Umbilical cord (tissue), 2 donors: Measurements from ENCODE around the gene SMPDL3A. TPM values are rescaled to one million over a fixed set of nuclear protein-coding genes. Genes with fewer than 3 reads are reported as not detected.

Experiments used
- DNase-seq: peaks from one replicate; pipeline ENCODE4 v3.0.0-alpha.2; 2015; ENCODE audit warnings: low spot score
- total RNA-seq: library from RNA; depleted of rRNA; stranded (reverse); fragments of >200 nt; gene quantifications from one replicate; pipeline ENCODE4 v1.2.3, GENCODE V29; 2014; ENCODE audit warnings: low replicate concordance; ENCODE audit not compliant: insufficient read depth

The SMPDL3A gene
- total RNA-seq, 1 donor from 2014 or later, result 31.8 TPM

DNA sequence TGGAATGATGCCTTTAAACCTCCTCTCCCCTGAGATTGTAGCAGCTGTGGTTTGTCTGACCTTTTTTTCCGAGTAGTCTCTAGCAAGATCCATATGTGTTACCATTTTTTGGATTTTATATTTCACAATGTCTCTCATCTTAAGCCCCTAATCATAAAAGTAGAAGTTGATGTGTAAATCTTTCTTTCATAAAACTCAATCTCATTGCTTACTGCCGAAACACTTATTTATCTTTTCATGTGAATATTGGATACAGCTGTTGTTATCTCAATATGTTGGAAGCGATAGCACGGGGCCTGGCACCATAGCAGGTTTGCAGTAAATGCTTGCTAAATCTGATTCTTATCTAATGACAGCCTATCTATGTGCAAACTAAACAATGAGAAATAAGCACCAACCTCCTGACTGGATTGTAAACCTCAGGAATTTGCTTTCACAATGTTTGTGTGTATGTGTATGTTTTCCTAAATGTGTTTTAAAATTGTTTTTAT is 14.2 kb downstream of the SMPDL3A start:
- peak; percentile 90 for DNase-seq

DNA sequence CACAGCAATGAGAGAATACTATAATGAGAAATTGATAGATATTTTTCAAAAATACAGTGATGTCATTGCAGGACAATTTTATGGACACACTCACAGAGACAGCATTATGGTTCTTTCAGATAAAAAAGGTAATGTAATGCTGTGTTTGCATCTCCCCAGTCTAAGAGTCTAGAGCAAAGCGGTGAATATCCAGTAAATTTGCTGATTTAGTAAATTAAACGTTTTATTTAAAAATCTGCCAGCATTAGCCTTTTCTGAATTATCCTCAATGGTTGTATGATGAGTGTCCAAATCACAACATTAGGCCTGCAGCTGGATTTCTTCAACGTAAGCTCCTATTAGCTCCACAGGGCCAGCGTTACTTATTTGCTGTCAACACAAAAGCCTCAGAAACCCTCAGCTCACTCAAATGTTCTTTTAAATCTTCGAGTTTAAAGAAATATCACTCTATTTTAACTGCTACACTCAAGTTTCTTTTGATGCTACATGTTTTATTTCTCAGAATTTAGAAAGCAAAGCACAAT is 16.0 kb downstream of the SMPDL3A start:
- DNase-seq, result peak; percentile 97

DNA sequence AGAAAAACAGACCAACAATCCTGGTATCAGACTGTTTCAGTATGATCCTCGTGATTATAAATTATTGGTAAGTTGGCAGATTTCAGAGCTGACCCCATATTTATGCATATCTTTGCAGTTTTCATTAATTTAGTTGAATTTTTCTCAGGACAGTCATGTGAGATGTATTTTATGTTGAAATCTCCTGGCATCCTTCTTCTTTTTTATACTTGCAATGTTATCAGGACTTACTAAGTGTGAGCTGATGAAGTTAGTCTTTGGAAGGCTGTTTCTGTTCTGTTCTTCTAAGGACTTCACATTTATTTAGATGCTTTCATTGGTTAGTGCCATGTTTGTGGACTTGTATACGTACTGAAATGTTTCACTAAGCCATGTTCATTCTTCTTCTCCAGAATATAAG is 17.2 kb downstream of the SMPDL3A start:
- peak; percentile 83 for DNase-seq

DNA sequence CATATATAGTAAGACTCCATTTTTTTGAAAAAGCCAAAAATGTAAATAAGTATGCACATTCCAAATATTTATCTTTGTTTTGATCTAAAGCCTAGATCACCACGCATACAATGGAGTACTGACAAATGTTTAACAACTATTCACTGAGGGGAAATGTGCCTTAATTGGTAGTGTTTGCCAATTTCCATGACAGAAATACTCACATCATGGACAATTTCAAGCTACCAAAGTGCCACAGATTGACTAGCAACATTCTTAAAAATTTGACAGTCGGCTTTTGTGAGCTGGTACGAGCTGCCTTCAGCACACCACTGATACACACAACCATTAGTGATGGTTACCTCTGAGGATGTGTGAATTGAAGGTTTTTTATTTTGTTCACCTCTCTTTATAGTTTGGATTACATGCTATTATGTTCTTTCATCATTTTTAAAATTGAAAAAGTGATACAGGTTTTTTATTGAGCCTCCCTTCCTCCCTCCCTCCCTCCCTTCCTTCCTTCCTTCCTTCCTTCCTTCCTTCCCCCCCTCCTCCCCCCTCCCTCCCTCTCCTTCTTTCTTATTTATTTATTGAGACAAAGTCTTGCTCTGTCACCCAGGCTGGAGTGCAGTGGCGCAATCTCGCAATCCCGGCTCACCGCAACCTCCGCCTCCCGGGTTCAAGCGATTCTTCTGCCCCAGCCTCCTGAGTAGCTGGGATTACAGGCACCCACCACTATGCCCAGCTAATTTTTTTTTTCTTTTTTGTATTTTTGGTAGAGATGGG is 19.2 kb downstream of the SMPDL3A start:
- DNase-seq, result no peak

DNA sequence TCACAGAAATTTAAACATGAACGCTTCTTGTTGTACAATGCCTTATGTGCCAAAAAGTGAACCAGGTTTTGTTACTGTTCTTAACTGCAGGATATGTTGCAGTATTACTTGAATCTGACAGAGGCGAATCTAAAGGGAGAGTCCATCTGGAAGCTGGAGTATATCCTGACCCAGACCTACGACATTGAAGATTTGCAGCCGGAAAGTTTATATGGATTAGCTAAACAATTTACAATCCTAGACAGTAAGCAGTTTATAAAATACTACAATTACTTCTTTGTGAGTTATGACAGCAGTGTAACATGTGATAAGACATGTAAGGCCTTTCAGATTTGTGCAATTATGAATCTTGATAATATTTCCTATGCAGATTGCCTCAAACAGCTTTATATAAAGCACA is 19.9 kb downstream of the SMPDL3A start:
- DNase-seq, result peak; percentile 56

DNA sequence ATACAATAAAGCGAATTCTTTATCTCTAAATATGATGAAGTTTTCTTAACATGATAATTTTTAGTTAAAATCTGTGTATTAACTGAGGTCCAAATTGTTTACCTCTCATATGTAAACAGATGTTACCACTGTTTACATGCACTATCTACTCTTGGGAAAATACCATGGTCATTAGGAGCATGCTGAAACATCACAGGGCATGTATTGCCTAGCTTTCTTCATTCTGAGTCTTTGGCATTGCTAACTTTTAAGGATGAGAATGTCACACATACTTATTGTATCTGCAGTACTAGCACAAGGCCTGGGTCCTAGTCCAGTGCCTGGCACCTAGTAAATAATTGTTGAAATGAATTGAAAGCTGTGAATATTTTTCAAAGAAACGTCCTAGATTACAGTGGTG is 20.6 kb downstream of the SMPDL3A start:
- DNase-seq, result no peak

DNA sequence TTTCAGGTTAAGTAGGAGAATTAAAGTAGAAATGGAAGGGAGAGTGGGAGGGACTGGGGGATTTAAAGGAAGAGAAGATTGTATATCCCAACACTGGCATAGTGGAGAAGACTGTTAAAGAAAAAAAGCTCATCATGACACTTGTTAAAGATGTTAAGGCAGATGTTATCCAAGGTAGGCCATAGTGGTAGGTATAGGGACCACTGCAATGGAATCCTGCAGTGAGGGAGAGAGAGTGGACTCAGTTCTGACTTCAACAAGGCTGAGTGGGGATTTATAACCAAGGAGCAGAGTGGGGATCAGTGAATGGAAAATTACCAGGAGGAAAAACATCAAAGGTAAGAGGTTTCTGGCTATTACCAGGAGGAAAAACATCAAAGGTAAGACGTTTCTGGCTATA is 21.1 kb downstream of the SMPDL3A start:
- DNase-seq, result no peak

DNA sequence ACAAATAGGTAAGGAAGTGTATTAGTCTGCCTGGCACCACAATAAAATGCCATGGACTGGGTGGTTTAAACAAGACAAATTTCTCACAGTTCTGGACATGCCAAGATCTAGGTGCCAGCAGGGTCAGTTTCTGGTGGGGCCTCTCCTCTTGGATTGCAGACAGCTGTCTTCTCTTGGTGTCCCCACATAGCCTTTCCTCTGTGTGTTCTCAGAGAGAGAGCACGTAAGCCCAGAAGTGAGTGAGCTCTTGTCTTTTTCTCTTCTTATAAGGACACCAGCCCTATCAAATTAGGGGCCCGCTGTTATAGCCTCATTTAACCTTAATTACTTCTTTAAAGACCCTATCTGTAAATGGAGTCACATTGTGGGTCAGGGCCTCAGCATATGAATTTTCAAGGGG is 28.3 kb downstream of the SMPDL3A start:
- no peak for DNase-seq

DNA sequence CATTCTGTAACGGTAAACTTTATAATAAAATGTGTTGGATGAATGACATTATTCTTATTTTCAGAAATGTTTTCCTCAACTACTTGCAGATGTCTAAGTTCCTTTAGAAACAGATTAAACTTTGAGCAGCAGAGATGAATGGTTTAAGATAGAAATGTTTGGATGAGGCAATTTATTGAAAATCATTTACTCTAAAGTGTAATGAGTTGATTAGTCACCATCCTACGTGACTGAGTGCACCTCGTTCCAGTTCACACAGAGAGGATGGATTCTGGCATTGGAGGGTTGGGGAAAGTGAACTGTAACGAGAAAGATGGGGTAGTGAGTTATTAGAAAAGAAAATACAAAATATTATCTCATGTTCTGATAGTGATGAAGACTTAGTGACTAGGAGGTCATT is 28.7 kb downstream of the SMPDL3A start:
- DNase-seq, result no peak

DNA sequence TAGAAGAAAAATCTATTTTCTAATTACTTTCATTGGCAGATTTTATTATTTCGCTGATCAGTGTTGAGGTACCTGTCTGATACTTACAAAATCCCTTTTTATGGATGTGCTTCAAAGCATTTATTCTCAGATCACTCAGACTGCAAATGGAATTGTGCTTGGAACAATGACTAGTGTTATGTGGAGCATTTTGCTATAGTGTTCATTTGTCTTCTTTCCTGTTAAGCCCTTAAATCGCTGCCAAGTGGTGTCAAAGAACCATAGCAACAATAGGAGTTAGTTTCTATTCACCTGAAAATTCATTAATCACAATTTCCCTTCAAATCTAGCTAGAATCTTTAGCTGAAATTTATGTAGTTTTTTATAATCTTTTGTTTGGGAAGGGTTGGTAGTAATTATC is 29.8 kb downstream of the SMPDL3A start:
- no peak for DNase-seq

DNA sequence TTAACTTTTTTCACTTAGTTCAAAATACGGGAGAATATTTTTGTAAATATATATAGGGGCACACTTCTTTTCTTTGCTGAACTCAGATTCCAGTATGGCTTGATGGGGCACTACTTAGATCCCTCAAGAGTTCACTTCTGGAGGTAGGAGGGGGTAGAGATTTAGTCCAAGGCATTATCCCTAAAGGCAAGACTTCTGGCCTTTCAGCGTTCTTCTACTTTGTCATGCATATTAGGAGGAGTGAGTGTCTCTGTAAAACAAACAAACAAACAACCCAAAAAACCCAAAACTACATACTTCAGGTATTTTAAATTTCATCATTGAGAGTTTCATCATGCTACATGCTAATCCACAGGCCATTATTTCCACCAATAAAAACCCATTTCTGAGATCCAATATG is 32.0 kb downstream of the SMPDL3A start:
- no peak for DNase-seq

DNA sequence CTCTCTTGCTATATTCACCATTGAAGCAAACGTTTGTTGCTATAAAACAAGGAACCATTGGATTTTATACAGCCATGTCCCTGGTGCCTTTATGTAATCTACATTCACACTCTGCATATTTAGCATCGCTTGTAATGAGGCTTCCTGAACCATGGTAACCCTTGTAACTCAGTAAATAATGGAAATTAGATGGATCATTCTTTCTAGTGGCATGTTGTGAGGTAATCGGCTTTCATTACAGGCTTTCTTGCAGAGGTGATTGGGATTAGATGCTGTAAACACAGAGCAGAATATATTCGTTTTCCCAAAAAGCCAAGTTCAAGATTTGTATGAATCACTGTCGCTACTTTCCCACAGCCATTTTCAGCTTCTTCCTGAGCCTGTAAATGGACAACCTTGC is 36.1 kb downstream of the SMPDL3A start:
- no peak for DNase-seq

DNA sequence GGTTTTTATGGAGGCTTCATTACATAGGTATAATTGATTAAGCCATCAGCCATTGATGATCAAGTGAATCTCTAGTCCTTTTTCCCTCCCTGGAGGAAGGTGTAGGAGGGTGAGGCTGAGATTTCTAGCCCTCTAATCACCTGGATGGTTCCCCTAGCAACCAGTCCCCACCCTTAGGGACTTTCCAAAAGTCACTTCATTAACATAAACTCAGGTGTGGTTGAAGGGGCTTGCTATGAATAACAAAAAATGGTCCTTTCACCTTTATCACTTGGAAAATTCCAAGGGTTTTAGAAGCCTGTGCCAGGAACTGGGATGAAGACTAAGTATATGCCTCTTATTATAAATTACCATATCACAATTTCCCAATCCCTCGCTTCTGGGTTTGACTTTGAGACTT is 40.4 kb downstream of the SMPDL3A start:
- DNase-seq, result no peak

DNA sequence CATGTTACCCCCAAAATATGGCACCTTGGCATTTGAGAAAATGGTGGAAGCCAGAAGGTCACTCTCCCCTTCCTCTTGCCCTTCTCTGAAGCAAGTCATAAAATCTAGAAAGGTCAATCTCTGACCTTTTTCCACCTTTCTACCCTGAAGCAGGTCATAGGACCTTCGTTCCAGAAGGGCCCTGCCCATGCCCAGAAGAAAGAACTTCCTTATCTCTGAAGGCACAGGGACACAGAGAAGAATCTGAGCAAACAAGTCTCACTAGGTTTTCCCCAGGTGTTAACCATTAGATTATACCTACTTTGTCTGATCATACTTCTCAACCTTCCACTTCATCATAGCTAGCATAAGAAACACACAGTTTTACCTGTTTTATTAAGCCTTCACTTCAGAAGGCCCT is 42.5 kb downstream of the SMPDL3A start:
- no peak for DNase-seq

DNA sequence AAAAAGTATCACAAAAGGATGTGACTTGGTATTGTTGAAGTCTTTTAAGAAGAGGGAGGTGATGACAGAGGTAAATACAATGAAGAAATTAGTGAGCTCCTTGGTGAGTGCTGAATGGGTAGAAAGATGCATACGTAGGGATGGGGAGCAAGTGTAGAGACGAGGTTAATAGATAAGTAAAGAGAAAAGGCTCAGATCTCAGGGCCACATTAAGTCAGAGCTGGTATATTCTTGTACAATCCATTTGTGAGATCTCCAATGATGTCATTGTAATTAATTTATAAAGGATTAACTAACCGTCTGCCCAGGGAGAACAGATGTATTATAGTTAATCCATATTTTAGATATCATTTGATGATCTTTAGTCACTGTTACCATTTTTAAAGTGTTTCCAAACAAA is 43.4 kb downstream of the SMPDL3A start:
- DNase-seq, result no peak

DNA sequence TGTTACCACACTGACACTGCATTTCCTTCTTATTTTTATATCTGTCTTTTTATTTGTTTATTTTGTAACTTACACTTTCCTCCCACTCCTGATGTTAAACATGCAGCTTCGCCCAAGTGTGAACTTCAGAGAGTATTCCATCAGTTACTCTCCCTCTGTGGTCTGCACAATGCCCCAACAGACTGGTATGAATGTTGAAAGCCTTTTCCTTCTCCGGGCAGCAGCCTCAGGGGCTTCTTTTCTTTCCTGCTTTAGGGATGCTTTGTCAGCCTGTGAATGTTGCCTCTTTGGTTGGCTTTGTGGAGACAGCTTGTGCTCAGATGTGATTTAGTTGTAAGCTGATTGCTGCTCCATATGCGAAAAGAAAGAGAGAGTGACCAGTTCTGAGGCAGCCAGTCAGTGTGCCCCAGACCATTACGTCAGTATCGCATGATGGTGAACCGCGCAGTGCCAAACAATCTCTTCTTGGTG is 44.0 kb downstream of the SMPDL3A start:
- no peak for DNase-seq

DNA sequence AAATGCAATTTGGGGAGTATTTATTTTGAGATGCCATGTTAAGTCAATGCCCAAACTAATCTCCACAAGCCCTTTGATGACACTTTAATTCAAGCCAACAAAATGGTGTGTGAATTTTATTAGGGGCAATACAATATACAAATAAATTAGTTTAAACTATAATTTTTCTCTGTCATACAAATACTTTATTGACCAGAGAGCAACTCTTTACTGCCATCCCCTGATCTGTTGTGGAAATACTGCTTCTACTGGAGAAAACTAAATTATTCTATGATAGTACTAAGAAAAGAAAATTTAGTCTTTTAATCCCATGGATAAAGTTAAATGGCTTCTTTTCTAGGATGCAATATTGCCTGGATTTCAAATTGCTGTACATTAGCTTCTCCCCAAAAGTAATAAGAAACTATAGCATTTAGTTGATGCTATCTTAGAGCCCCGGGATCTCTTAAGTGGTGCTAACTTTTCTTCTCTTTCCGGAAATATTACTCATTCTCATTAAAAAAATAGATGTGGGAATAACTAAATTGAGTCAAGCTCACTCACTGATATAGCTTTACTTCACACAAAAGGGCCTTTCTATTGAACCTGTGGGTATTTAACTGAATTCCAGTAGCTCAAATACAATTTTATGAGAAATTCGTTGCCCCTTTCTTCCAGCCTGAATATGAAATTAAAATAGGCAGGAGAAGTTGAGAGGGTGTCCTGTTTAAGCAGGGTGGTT is 49.2 kb downstream of the SMPDL3A start:
- DNase-seq, result no peak

DNA sequence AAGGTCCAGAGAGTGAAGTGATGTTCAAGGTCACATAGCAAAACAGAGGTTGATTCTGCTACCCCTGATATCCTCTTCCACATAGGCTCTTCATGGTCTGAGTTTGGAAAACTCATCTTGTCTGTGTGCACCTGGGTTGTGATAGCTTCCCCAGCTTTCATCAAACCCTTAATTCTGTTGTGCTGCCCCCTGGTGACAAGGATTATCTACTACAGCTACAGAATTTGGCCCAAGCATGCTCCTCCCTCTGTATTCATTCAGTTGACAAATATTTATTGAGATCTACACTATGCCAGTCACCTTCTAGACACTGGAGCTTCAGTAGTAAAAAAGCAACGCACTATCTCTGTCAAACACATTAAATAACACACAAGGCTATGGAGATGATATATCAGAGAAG is 50.4 kb downstream of the SMPDL3A start:
- peak; percentile 62 for DNase-seq

DNA sequence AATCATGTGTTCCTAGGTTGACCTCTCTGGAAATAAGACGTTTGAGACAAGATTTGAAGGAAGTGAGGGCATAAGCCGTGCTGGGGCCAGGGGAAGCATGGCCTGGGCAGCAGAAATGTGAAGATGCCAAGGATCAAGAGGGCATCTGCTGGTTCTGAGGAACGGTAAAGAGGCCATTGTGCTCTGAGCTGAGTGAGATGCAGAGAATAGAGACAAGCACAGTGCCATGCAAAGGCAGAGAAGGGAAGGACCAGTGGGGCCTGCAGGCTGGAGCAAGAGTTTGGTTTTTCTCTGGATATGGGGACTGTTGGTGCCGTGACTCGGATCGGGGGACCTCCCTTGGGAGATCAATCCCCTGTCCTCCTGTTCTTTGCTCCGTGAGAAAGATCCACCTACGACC is 50.8 kb downstream of the SMPDL3A start:
- DNase-seq, result no peak

DNA sequence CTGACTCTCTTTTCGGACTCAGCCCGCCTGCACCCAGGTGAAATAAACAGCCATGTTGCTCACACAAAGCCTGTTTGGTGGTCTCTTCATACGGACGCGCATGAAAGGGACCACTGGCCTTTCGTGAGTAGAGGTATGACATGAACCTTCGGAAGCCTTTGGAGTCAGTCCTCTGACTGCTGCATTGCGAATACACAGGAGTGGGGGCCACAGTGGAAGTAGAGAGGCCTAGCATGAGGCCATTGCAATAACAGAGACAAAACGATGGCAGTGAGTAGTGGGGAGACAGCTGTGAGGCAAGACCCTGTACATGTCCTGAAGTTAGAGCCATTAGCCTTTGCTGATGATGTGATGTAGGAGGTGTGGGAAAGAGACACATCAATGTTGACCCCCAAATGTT is 56.4 kb downstream of the SMPDL3A start:
- DNase-seq, result no peak

DNA sequence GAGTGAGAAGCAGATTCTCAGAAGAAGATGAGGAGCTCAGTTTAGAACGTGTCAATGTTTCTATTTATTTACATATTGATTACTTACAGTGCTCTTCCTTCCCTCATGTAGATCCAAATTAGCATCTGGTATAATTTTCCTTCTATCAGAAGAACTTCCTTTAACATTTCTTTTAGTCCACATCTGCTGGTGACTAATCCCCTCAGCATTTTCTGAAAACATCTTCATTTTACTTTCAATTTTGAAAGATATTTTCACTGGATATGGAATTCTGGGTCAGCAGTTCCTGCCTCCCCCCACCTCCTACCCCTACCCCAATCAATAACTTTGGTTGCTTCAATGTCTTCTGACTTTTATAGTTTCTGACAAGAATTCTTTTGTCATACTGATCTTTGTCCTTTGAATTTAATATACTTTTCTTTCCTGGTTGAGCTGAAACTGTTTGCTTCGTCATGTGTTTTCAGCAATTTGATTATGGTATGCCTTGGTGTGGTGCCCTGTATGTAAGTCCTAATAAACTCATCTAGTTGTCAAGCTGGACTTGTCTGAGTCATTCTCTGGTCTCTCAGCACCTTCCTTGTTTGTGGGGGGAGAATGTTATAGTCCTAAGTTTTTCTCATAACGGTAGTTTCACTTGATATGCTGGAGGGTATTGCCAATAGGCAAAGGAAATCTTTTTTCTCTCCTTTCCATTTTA is 57.0 kb downstream of the SMPDL3A start:
- DNase-seq, result no peak
